Measurements from ENCODE around the gene PPP1R15B.

PPP1R15B gene

GRCh38 chr1:204367956-204368355 lies 43.7 kb downstream of the PPP1R15B start:
- H3K27ac ChIP-seq = no peak overlapping the region
- no peak for TF ChIP-seq CTCF (conservative IDR thresholded peaks at IDR 0.05)

- H3K27ac ChIP-seq = no peak overlapping the region
- TF ChIP-seq CTCF (conservative IDR thresholded peaks at IDR 0.05) = no peak
Measured at GRCh38 chr1:204367193-204367858, 44.3 kb downstream of the PPP1R15B start.

GRCh38 chr1:204366759-204367158 lies 44.9 kb downstream of the PPP1R15B start:
- H3K27ac ChIP-seq = no peak overlapping the region
- TF ChIP-seq CTCF (conservative IDR thresholded peaks at IDR 0.05) = peak; percentile 77

- H3K27ac ChIP-seq = peak overlapping the region; percentile 74
- peak; percentile 92 for TF ChIP-seq CTCF (conservative IDR thresholded peaks at IDR 0.05)
Measured at GRCh38 chr1:204363335-204364114, 48.1 kb downstream of the PPP1R15B start.

GRCh38 chr1:204362984-204363334 lies 48.7 kb downstream of the PPP1R15B start:
- peak overlapping the region; percentile 74 for H3K27ac ChIP-seq
- no peak for TF ChIP-seq CTCF (conservative IDR thresholded peaks at IDR 0.05)

- TF ChIP-seq CTCF (conservative IDR thresholded peaks at IDR 0.05) = no peak
- H3K27ac ChIP-seq = no peak overlapping the region
Measured at GRCh38 chr1:204361781-204362180, 49.8 kb downstream of the PPP1R15B start.

GRCh38 chr1:204361341-204361771 lies 50.3 kb downstream of the PPP1R15B start:
- no peak overlapping the region for H3K27ac ChIP-seq

More at GRCh38 chr1:204361341-204361771, 50.3 kb downstream of the PPP1R15B start:
- TF ChIP-seq CTCF (conservative IDR thresholded peaks at IDR 0.05) = no peak
